Endodermal cell (in vitro differentiated cells): ENCODE measurements around the gene YWHAG. TPM values are rescaled to one million over a fixed set of nuclear protein-coding genes. Genes with fewer than 3 reads are reported as not detected.
"Not testable (repeated sequence)": the region's sequence is repeated elsewhere in the genome, so short reads cannot be mapped to it uniquely, and the experiment has no call there.

Source experiments
- DNase-seq: peaks from one replicate; pipeline ENCODE4 v3.0.0-alpha.2; 2017
- H3K27ac ChIP-seq: 2 replicates; pipeline ENCODE4 v1.5.1; 2013; ENCODE audit warnings: mild to moderate bottlenecking, low read depth, low read length, moderate library complexity
- H3K27me3 ChIP-seq: 2 replicates; pipeline ENCODE4 v1.6.1; 2013; ENCODE audit warnings: mild to moderate bottlenecking, low read length, moderate library complexity; ENCODE audit not compliant: insufficient read depth, control insufficient read depth, poor library complexity, severe bottlenecking
- H3K36me3 ChIP-seq: 2 replicates; pipeline ENCODE4 v1.7.0; 2013; ENCODE audit warnings: mild to moderate bottlenecking, low read length, moderate library complexity; ENCODE audit not compliant: control insufficient read depth, insufficient read depth
- H3K4me1 ChIP-seq: one replicate; pipeline ENCODE4 v1.7.0; 2013; ENCODE audit warnings: low read length; ENCODE audit not compliant: control insufficient read depth, insufficient read depth
- H3K4me3 ChIP-seq: 2 replicates; pipeline ENCODE4 v1.5.1; 2013; ENCODE audit warnings: mild to moderate bottlenecking, low read length, moderate library complexity
- H3K9ac ChIP-seq: 2 replicates; pipeline ENCODE4 v1.6.1; 2013; ENCODE audit warnings: mild to moderate bottlenecking, low read length, moderate library complexity; ENCODE audit not compliant: poor library complexity, severe bottlenecking; ENCODE audit errors: extremely low read depth
- H3K9me3 ChIP-seq: 2 replicates; pipeline ENCODE4 v1.6.1; 2013; ENCODE audit warnings: mild to moderate bottlenecking, low read length, moderate library complexity; ENCODE audit not compliant: control insufficient read depth
- H3K27ac Mint-ChIP-seq: 2 replicates; pipeline ENCODE4 v1.8.0; 2020; ENCODE audit warnings: mixed read lengths
- H3K27me3 Mint-ChIP-seq: 2 replicates; pipeline ENCODE4 v1.8.0; 2021; ENCODE audit warnings: mild to moderate bottlenecking, mixed read lengths; ENCODE audit not compliant: insufficient read depth
- H3K36me3 Mint-ChIP-seq: 2 replicates; pipeline ENCODE4 v1.8.0; 2020; ENCODE audit warnings: low read depth, mixed read lengths
- H3K4me1 Mint-ChIP-seq: 2 replicates; pipeline ENCODE4 v1.8.0; 2020; ENCODE audit warnings: mixed read lengths
- H3K4me3 Mint-ChIP-seq: 2 replicates; pipeline ENCODE4 v1.8.0; 2020; ENCODE audit warnings: mild to moderate bottlenecking, moderate library complexity, mixed read lengths
- H3K9me3 Mint-ChIP-seq: 2 replicates; pipeline ENCODE4 v1.8.0; 2020; ENCODE audit warnings: mild to moderate bottlenecking, mixed read lengths
- CTCF ChIP-seq: fragments of 200-600 bp; sonication (generic); conservative IDR thresholded peaks from 2 replicates; pipeline ENCODE4 v1.5.0; 2021; ENCODE audit warnings: antibody characterized with exemption, mild to moderate bottlenecking
- WGBS, 2 experiments: methylation state at CpG; one replicate each; pipeline versions ENCODE4 v1.1.5 to v1.1.7; 2013; ENCODE audit warnings: missing lambda C conversion rate in 2 of 2, mixed read lengths in 1 of 2; ENCODE audit not compliant: insufficient coverage in 1 of 2, insufficient read length in 1 of 2; 5-methylcytosine and 5-hydroxymethylcytosine counted together
- total RNA-seq, 2 donors: library from RNA; stranded (reverse); fragmentation: NEBNext Ultra II Directional in 1 of 2; extraction: Animal tissue kit (Norgen Biotek cat#: 25700) in 1 of 2; gene quantifications; 2 replicates in 1 of 2; 3 replicates in 1 of 2; pipeline ENCODE4 v1.2.1, GENCODE V29; 2021

The YWHAG gene
- total RNA-seq, 2 donors from 2014 or later: 148 TPM

- Mint-ChIP-seq H3K4me1 (peaks cover 12% of the 10 kb centered on the region), H3K27ac (no peak overlapping the region), H3K9me3 (no peaks in the 10 kb centered on the region), H3K36me3 (no peaks in the 10 kb centered on the region), H3K4me3 (no peak overlapping the region), H3K27me3 (no peaks in the 10 kb centered on the region)
- Histone ChIP-seq H3K36me3 (no peaks in the 10 kb centered on the region), H3K4me3 (no peak overlapping the region), H3K4me1 (no peaks in the 10 kb centered on the region), H3K9me3 (no peaks in the 10 kb centered on the region), H3K27me3 (no peaks in the 10 kb centered on the region), H3K9ac (no peak overlapping the region), H3K27ac (no peak overlapping the region)
- no peak for TF ChIP-seq CTCF
- no peak for DNase-seq
- WGBS, 2 experiments: 91 to 95% methylated on average over 6 to 8 of the region's 8 CpGs
These were observed 9.4 kb upstream of the YWHAG start for GRCh38 chr7:76368190-76368589.

- H3K4me3 ChIP-seq: no peak overlapping the region
- no peaks in the 10 kb centered on the region for H3K27me3 Mint-ChIP-seq
- no peaks in the 10 kb centered on the region for H3K27me3 ChIP-seq
- H3K4me1 ChIP-seq: no peaks in the 10 kb centered on the region
- no peak overlapping the region for H3K9ac ChIP-seq
- TF ChIP-seq CTCF: no peak
- peak overlapping the region; percentile 78 for H3K27ac Mint-ChIP-seq
- DNase-seq: peak; percentile 71
- 75 to 80% methylated on average over 1 to 4 of the region's 4 CpGs for WGBS, 2 experiments
- no peaks in the 10 kb centered on the region for H3K9me3 Mint-ChIP-seq
- H3K27ac ChIP-seq: peak overlapping the region; percentile 77
- no peak overlapping the region for H3K4me3 Mint-ChIP-seq
- no peaks in the 10 kb centered on the region for H3K36me3 Mint-ChIP-seq
- H3K9me3 ChIP-seq: no peaks in the 10 kb centered on the region
- H3K4me1 Mint-ChIP-seq: peaks cover 16% of the 10 kb centered on the region
- H3K36me3 ChIP-seq: no peaks in the 10 kb centered on the region
These were observed 5.4 kb upstream of the YWHAG start for GRCh38 chr7:76364198-76364584.

- not testable (repeated sequence) for H3K9ac ChIP-seq, H3K36me3 ChIP-seq, H3K27me3 ChIP-seq, H3K27me3 Mint-ChIP-seq, H3K9me3 Mint-ChIP-seq, H3K36me3 Mint-ChIP-seq, H3K4me1 ChIP-seq, DNase-seq, H3K4me3 Mint-ChIP-seq, H3K9me3 ChIP-seq, H3K4me3 ChIP-seq
- WGBS, 2 experiments: 93 to 100% methylated on average over 2 to 3 of the region's 3 CpGs
- peak overlapping the region; percentile 77 for H3K27ac ChIP-seq
- Mint-ChIP-seq H3K27ac (peak overlapping the region; percentile 78), H3K4me1 (peaks cover 16% of the 10 kb centered on the region)
These were observed 5.0 kb upstream of the YWHAG start for GRCh38 chr7:76363754-76364153.

- 75 to 92% methylated on average over 7 to 17 of the region's 17 CpGs for WGBS, 2 experiments
- Histone ChIP-seq H3K4me3 (peak overlapping the region; percentile 96), H3K4me1 (no peaks in the 10 kb centered on the region), H3K9me3 (peaks cover 12% of the 10 kb centered on the region), H3K27me3 (no peaks in the 10 kb centered on the region), H3K9ac (no peak overlapping the region), H3K27ac (peak overlapping the region; percentile 97), H3K36me3 (peaks cover 26% of the 10 kb centered on the region)
- Mint-ChIP-seq H3K27ac (peak overlapping the region; percentile 98), H3K4me1 (peaks cover 28% of the 10 kb centered on the region), H3K9me3 (peaks cover 8% of the 10 kb centered on the region), H3K4me3 (peak overlapping the region; percentile 91), H3K27me3 (no peaks in the 10 kb centered on the region), H3K36me3 (peaks cover 20% of the 10 kb centered on the region)
- no peak for TF ChIP-seq CTCF
- DNase-seq: no peak
These were observed 1.3 kb upstream of the YWHAG start for GRCh38 chr7:76359978-76360638.
